Measurements from ENCODE around the gene ZNF414. TPM values are rescaled to one million over a fixed set of nuclear protein-coding genes. Genes with fewer than 3 reads are reported as not detected.

The ZNF414 gene
- total and polyA plus RNA-seq, 9 of the 15 experiments (the other 6 are each of a cell fraction or from before 2014, with no cell fraction given): 0.03 to 27.2 (median 2.2) TPM; not detected in 2

- no peak for TF ChIP-seq ARID3B (CRISPR knock-in tag; IDR thresholded peaks at IDR 0.05; ENCODE audit: borderline replicate concordance)
- no peak for TF ChIP-seq ZNF143 (CRISPR knock-in tag; IDR thresholded peaks at IDR 0.05)
- no peak for TF ChIP-seq ZKSCAN8 (CRISPR knock-in tag; IDR thresholded peaks at IDR 0.05)
- no peak for TF ChIP-seq RBM17 (IDR thresholded peaks at IDR 0.05; ENCODE audit: borderline replicate concordance, low read depth, low read length)
- no peak for TF ChIP-seq TEAD2 (tag; IDR thresholded peaks at IDR 0.05)
- no peak for TF ChIP-seq ZNF274 (IDR thresholded peaks at IDR 0.05; ENCODE audit: borderline replicate concordance, low read depth, low read length)
- no peak for TF ChIP-seq U2AF2 (optimal IDR thresholded peaks at IDR 0.05; ENCODE audit: low read depth, low read length)
- TF ChIP-seq MEIS2 (IDR thresholded peaks at IDR 0.05; ENCODE audit: partially characterized antibody): peak; percentile 85
- TF ChIP-seq PRMT5 (CRISPR knock-in tag; IDR thresholded peaks at IDR 0.05): no peak
- no peak for TF ChIP-seq PCBP1 (IDR thresholded peaks at IDR 0.05; ENCODE audit: low read depth, low read length, poor library complexity, severe bottlenecking)
- no peak for TF ChIP-seq FOXK1 (CRISPR knock-in tag; IDR thresholded peaks at IDR 0.05; ENCODE audit: borderline replicate concordance)
- TF ChIP-seq ERF (CRISPR knock-in tag; IDR thresholded peaks at IDR 0.05): no peak
- no peak for TF ChIP-seq CREB1 (IDR thresholded peaks at IDR 0.05)
- TF ChIP-seq CREB1 (CRISPR knock-in tag; IDR thresholded peaks at IDR 0.05): peak; percentile 57; the same call in 1 of the 2 replicates
- no peak for TF ChIP-seq SMARCA5 (IDR thresholded peaks at IDR 0.05)
- TF ChIP-seq HDAC6 (IDR thresholded peaks at IDR 0.05; ENCODE audit: low read depth, low read length): no peak
- TF ChIP-seq ZNF3 (CRISPR knock-in tag; IDR thresholded peaks at IDR 0.05): no peak
- TF ChIP-seq HMGN3 (IDR thresholded peaks at IDR 0.05; ENCODE audit: borderline replicate concordance, extremely low read depth, insufficient read length, low read depth, low read length): peak; percentile 24
- no peak for TF ChIP-seq MLLT1 (IDR thresholded peaks at IDR 0.05)
- no peak for TF ChIP-seq CBFA2T3 (IDR thresholded peaks at IDR 0.05)
- TF ChIP-seq DDX20 (tag; IDR thresholded peaks at IDR 0.05; ENCODE audit: low read depth): no peak
- TF ChIP-seq LCOR (CRISPR knock-in tag; IDR thresholded peaks at IDR 0.05): 0 out of 2 replicates have a peak, but pooled peaks have one; percentile 47
- TF ChIP-seq NRF1 (conservative IDR thresholded peaks at IDR 0.05 in 1 of 2, IDR thresholded peaks at IDR 0.05 in 1 of 2): peak in 1 of 2 experiments; percentile 60; a peak in 3 of 4 replicates
- no peak for TF ChIP-seq NR2C2 (CRISPR knock-in tag; IDR thresholded peaks at IDR 0.05)
- TF ChIP-seq NR2C2 (tag; IDR thresholded peaks at IDR 0.05): no peak
- TF ChIP-seq KLF13 (tag; IDR thresholded peaks at IDR 0.05; ENCODE audit: borderline replicate concordance, low read depth): peak; percentile 11; the same call in 1 of the 2 replicates
- peak; percentile 86 for TF ChIP-seq ZNF239 (CRISPR knock-in tag; IDR thresholded peaks at IDR 0.05)
- TF ChIP-seq ZNF232 (CRISPR knock-in tag; IDR thresholded peaks at IDR 0.05): no peak
- no peak for TF ChIP-seq HDAC1 (IDR thresholded peaks at IDR 0.05)
- peak; percentile 75; the same call in 1 of the 2 replicates for TF ChIP-seq ZBTB7A (IDR thresholded peaks at IDR 0.05; ENCODE audit: borderline replicate concordance, control insufficient read depth, low read depth, low read length)
- no peak for TF ChIP-seq DMBX1 (CRISPR knock-in tag; IDR thresholded peaks at IDR 0.05; ENCODE audit: borderline replicate concordance)
These were observed 11.4 kb upstream of the ZNF414 start (continued) for GRCh38 chr19:8525401-8525684.

All from K562 (cell line).